NB4 (cell line): ENCODE results near the gene ADCY5.

Source experiments
- MAX ChIP-seq: IDR thresholded peaks from 2 replicates; pipeline ENCODE4 v1.6.1; 2011; ENCODE audit warnings: low read depth, low read length
- POLR2A ChIP-seq: IDR thresholded peaks from 2 replicates; pipeline ENCODE4 v1.6.1; 2011; ENCODE audit warnings: mild to moderate bottlenecking; ENCODE audit not compliant: insufficient read length; ENCODE audit errors: extremely low read depth
- TF ChIP-seq, protein P1 (sequence below): IDR thresholded peaks from one replicate; pipeline ENCODE4 v1.5.1; 2012; ENCODE audit warnings: low read depth, low read length

DNA sequence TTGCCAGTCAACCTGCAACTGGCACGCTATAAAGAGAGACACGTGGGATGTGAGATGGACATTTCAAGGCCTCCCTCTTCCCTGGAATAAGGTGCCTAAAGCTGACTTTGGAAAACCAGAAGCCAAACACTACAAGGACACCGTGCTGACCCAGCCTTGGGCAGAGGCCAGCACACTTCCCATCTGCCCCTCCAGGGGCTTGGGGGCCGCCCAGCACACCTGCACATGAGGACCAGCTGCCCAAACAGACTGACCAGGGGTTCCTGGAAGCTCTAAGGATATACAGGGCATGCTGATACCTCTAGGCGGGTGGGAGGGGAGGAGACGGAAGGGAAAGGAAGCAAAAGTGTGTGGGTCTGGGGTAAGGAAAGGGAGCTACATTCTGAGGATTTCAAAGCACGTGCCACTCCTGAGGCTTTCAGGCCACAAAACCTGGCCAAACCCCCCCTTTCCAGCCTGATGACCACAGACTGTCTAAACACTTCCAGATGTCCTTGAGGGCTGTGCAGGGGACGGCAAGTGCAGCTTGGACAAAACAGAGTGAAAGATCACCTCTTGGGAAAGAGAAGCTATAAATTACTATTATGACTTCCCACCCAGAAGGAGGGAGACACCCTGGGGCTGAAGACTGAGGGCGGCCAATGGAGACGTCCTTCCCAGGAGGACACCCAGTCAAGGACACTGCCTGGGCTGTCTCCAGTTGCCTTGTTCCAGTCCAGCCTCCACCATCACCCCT, 57.9 kb downstream of the ADCY5 start:
- TF ChIP-seq, protein P1, sequence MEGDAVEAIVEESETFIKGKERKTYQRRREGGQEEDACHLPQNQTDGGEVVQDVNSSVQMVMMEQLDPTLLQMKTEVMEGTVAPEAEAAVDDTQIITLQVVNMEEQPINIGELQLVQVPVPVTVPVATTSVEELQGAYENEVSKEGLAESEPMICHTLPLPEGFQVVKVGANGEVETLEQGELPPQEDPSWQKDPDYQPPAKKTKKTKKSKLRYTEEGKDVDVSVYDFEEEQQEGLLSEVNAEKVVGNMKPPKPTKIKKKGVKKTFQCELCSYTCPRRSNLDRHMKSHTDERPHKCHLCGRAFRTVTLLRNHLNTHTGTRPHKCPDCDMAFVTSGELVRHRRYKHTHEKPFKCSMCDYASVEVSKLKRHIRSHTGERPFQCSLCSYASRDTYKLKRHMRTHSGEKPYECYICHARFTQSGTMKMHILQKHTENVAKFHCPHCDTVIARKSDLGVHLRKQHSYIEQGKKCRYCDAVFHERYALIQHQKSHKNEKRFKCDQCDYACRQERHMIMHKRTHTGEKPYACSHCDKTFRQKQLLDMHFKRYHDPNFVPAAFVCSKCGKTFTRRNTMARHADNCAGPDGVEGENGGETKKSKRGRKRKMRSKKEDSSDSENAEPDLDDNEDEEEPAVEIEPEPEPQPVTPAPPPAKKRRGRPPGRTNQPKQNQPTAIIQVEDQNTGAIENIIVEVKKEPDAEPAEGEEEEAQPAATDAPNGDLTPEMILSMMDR: no peak
- TF ChIP-seq POLR2A (no peak), MAX (no peak)
